A549 (cell line): ENCODE measurements around the gene TACR1. TPM values are rescaled to one million over a fixed set of nuclear protein-coding genes. Genes with fewer than 3 reads are reported as not detected.
"Not testable (repeated sequence)": the region's sequence is repeated elsewhere in the genome, so short reads cannot be mapped to it uniquely, and the experiment has no call there.

ENCODE experiments used
- ATAC-seq, 2 experiments: fragments of 200-7000 bp in 1 of 2; fragments of >200 bp in 1 of 2; cut with Nextera tagmentation in 1 of 2; cut with Tn5 transposase in 1 of 2; 3 replicates each; pipeline versions ENCODE4 v1.8.0 to v1.9.1; 2018 to 2020; ENCODE audit warnings: mild to moderate bottlenecking in 1 of 2, moderate library complexity in 1 of 2
- CTCF ChIA-PET: fragments of 300-600 bp; sonication (Branson Sonifier 250); formaldehyde crosslinking; extraction: SDS; loops from one replicate; lab custom pipeline; 2021; ENCODE audit warnings: antibody characterized with exemption, inconsistent platforms; lab: Yijun Ruan, JAX
- POLR2A ChIA-PET: fragments of 350-600 bp; formaldehyde crosslinking; extraction: SDS; loops from one replicate; lab custom pipeline; 2021; ENCODE audit warnings: antibody characterized with exemption, inconsistent platforms; lab: Yijun Ruan, JAX
- DNase-seq, 2 experiments: peaks; one replicate each; pipeline versions ENCODE4 v3.0.0 to v3.0.0-alpha.2; 2011 to 2016; ENCODE audit warnings: low read depth in 1 of 2, low spot score in 1 of 2
- FAIRE-seq: peaks from 2 replicates; lab custom pipeline; 2011; peaks lifted over from hg19 to GRCh38; lab: Jason Lieb, UNC
- H3K27ac ChIP-seq, 2 experiments: fragments of >200 bp; sonication (Bioruptor Twin); formaldehyde crosslinking; 3 replicates each; pipeline ENCODE4 v1.5.1; 2016 to 2017
- H3K4me1 ChIP-seq: fragments of >200 bp; sonication (Bioruptor Twin); formaldehyde crosslinking; 3 replicates; pipeline ENCODE4 v1.6.1; 2016
- H3K4me2 ChIP-seq: fragments of >200 bp; sonication (Bioruptor Twin); formaldehyde crosslinking; 3 replicates; pipeline ENCODE4 v1.6.1; 2016
- H3K4me3 ChIP-seq: fragments of >200 bp; sonication (Bioruptor Twin); formaldehyde crosslinking; 3 replicates; pipeline ENCODE4 v1.5.1; 2016
- H3K9me3 ChIP-seq: fragments of >200 bp; sonication (Bioruptor Twin); formaldehyde crosslinking; 3 replicates; pipeline ENCODE4 v1.6.1; 2016
- BHLHE40 ChIP-seq: IDR thresholded peaks from 2 replicates; pipeline ENCODE4 v1.6.1; 2012; ENCODE audit warnings: low read depth, low read length, inconsistent platforms
- CBX2 ChIP-seq: fragments of 200-600 bp; sonication (generic); IDR thresholded peaks from 2 replicates; pipeline ENCODE4 v1.6.1; 2016; ENCODE audit warnings: low read depth, mild to moderate bottlenecking, borderline replicate concordance
- EHF ChIP-seq: fragments of 250-450 bp; sonication (Bioruptor Pico); IDR thresholded peaks from 2 replicates; pipeline ENCODE4 v1.5.0; 2020; ENCODE audit warnings: mild to moderate bottlenecking
- EHMT2 ChIP-seq: fragments of 200-600 bp; sonication (generic); IDR thresholded peaks from 2 replicates; pipeline ENCODE4 v1.6.1; 2016; ENCODE audit warnings: antibody characterized with exemption, low read depth, mild to moderate bottlenecking, moderate library complexity
- KDM5A ChIP-seq: fragments of 200-600 bp; sonication (generic); IDR thresholded peaks from 2 replicates; pipeline ENCODE4 v1.6.1; 2016; ENCODE audit warnings: antibody characterized with exemption, mild to moderate bottlenecking
- MAFK ChIP-seq: fragments of 450-650 bp; IDR thresholded peaks from 2 replicates; pipeline ENCODE4 v1.6.1; 2014; ENCODE audit not compliant: partially characterized antibody
- RAD21 ChIP-seq, 2 experiments: fragments of >200 bp in 1 of 2; sonication (Bioruptor Twin) in 1 of 2; formaldehyde crosslinking in 1 of 2; IDR thresholded peaks in 1 of 2; conservative IDR thresholded peaks in 1 of 2; 2 replicates in 1 of 2; 3 replicates in 1 of 2; pipeline ENCODE4 v1.6.1; 2012 to 2018; ENCODE audit warnings: inconsistent platforms in 1 of 2
- SMC3 ChIP-seq: fragments of >200 bp; sonication (Bioruptor Twin); formaldehyde crosslinking; IDR thresholded peaks from 3 replicates; pipeline ENCODE4 v1.6.1; 2018; ENCODE audit warnings: inconsistent platforms
- TFCP2L1 ChIP-seq: fragments of 250-450 bp; sonication (Bioruptor Pico); IDR thresholded peaks from 2 replicates; pipeline ENCODE4 v1.5.0; 2021; ENCODE audit warnings: mild to moderate bottlenecking
- WGBS: methylation state at CpG from one replicate; pipeline ENCODE4 v1.1.6; 2017; ENCODE audit errors: missing lambda C conversion rate; 5-methylcytosine and 5-hydroxymethylcytosine counted together
- polyA plus RNA-seq, 4 experiments: library from polyadenylated mRNA; depleted of rRNA in 3 of 4; stranded (reverse); fragments of >200 nt; fragmentation: RNase III in 1 of 4; extraction: RNeasy Plus Mini Kit Qiagen cat#74134 plus additional on column Dnase treatment in 1 of 4; gene quantifications; 2 replicates in 3 of 4; 3 replicates in 1 of 4; pipeline ENCODE4 v1.2.3, GENCODE V29; 2011 to 2017
- TF ChIP-seq, protein P1 (sequence below): fragments of >200 bp; sonication (Bioruptor Twin); formaldehyde crosslinking; IDR thresholded peaks from 3 replicates; pipeline ENCODE4 v1.5.1; 2016
- TF ChIP-seq, protein P2 (sequence below): IDR thresholded peaks from 2 replicates; pipeline ENCODE4 v1.6.1; 2012; ENCODE audit warnings: low read depth, borderline replicate concordance

TACR1 gene
- polyA plus RNA-seq, 2 of the 4 experiments (the other 2 are of a cell fraction), result 0.27 to 0.92 TPM

- no peaks in the 10 kb centered on the region for H3K4me1 ChIP-seq
- peak; percentile 42 to 58 for DNase-seq
- ChIA-PET POLR2A (no interaction called here), CTCF (interaction anchor here (0.6 to 3.0 kb wide), 27 partner anchors 8 to 548 kb away, joined by 3 to 17 read pairs (median 4); partner anchors contain the start of gene TACR1)
- peak; percentile 75 to 93; a peak in 5 of 6 replicates for ATAC-seq
- 48% methylated on average over 8 of the region's 8 CpGs for WGBS
- no peak for TF ChIP-seq CBX2
- TF ChIP-seq, protein P1, sequence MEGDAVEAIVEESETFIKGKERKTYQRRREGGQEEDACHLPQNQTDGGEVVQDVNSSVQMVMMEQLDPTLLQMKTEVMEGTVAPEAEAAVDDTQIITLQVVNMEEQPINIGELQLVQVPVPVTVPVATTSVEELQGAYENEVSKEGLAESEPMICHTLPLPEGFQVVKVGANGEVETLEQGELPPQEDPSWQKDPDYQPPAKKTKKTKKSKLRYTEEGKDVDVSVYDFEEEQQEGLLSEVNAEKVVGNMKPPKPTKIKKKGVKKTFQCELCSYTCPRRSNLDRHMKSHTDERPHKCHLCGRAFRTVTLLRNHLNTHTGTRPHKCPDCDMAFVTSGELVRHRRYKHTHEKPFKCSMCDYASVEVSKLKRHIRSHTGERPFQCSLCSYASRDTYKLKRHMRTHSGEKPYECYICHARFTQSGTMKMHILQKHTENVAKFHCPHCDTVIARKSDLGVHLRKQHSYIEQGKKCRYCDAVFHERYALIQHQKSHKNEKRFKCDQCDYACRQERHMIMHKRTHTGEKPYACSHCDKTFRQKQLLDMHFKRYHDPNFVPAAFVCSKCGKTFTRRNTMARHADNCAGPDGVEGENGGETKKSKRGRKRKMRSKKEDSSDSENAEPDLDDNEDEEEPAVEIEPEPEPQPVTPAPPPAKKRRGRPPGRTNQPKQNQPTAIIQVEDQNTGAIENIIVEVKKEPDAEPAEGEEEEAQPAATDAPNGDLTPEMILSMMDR, result peak; percentile 82
- TF ChIP-seq RAD21 (conservative IDR thresholded peaks at IDR 0.05 in 1 of 2, IDR thresholded peaks at IDR 0.05 in 1 of 2), result peak; percentile 67 to 80
- TF ChIP-seq SMC3, result peak; percentile 78
- no peaks in the 10 kb centered on the region for H3K9me3 ChIP-seq
- H3K27ac ChIP-seq, result no peak overlapping the region
- no peak overlapping the region for H3K4me3 ChIP-seq
- no peak overlapping the region for H3K4me2 ChIP-seq
- FAIRE-seq, result no peak
Observed at GRCh38 chr2:75064691-75065396, 134.5 kb downstream of the TACR1 start.

GRCh38 chr2:75063906-75064305, 135.4 kb downstream of the TACR1 start:
- no peak overlapping the region for H3K4me3 ChIP-seq
- no peak overlapping the region for H3K27ac ChIP-seq
- FAIRE-seq, result no peak
- no peak for TF ChIP-seq KDM5A
- TF ChIP-seq, all 56 proteins: peak for 0
- DNase-seq (no peak), ATAC-seq (no peak)
- POLR2A ChIA-PET, result no interaction called here
- Histone ChIP-seq H3K9me3 (no peaks in the 10 kb centered on the region), H3K4me2 (no peak overlapping the region), H3K4me1 (no peaks in the 10 kb centered on the region)
- WGBS, result 76% methylated on average over 1 of the region's 1 CpG
- CTCF ChIA-PET, result interaction anchor here (0.8 to 3.0 kb wide), 19 partner anchors 7 to 361 kb away, joined by 3 to 17 read pairs (median 4); partner anchors contain the start of gene TACR1

DNA sequence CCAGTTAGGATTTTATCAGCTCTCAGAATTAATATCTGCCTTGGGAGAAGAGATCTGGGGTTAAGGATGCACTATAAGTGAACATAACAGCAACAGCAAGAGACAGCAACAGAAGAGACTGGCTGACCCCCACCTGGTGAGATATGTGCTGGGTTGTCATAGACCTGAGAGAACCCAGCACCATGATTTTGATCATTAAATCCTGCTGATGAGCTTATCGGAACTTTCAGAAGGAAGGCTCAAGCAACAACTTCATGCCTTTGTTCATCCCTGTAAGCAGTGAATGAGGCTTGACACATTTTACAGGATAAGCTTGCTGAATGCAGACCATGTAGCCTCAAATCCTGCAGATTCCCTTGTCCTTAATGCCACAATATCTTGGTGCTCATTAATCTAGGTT, 140.9 kb downstream of the TACR1 start:
- no peaks in the 10 kb centered on the region for H3K4me1 ChIP-seq
- no peak for TF ChIP-seq MAFK
- TF ChIP-seq, protein P2, sequence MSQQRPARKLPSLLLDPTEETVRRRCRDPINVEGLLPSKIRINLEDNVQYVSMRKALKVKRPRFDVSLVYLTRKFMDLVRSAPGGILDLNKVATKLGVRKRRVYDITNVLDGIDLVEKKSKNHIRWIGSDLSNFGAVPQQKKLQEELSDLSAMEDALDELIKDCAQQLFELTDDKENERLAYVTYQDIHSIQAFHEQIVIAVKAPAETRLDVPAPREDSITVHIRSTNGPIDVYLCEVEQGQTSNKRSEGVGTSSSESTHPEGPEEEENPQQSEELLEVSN, result no peak
- no peak for TF ChIP-seq BHLHE40
- no peak for TF ChIP-seq EHF (CRISPR knock-in tag)
- no peak for TF ChIP-seq TFCP2L1
- TF ChIP-seq EHMT2, result no peak
- no peak overlapping the region for H3K27ac ChIP-seq
- ATAC-seq (no peak), DNase-seq (no peak), FAIRE-seq (no peak)
- CTCF ChIA-PET, result interaction anchor here (1.1 to 1.3 kb wide), 3 partner anchors 14 to 551 kb away, joined by 3 to 6 read pairs (median 4); no protein-coding TSS in a partner anchor
- POLR2A ChIA-PET, result no interaction called here
- H3K4me2 ChIP-seq, result no peak overlapping the region
- no peak overlapping the region for H3K4me3 ChIP-seq
- 95% methylated on average over 1 of the region's 1 CpG for WGBS
- no peaks in the 10 kb centered on the region for H3K9me3 ChIP-seq

- DNase-seq, H3K9me3 ChIP-seq, FAIRE-seq, H3K4me2 ChIP-seq, H3K27ac ChIP-seq, POLR2A ChIA-PET, H3K4me3 ChIP-seq, H3K4me1 ChIP-seq, ATAC-seq: not testable (repeated sequence)
- CTCF ChIA-PET, result interaction anchor here (1.6 to 1.7 kb wide), 2 partner anchors 8 to 138 kb away, joined by 4 read pairs; no protein-coding TSS in a partner anchor
- WGBS, result 92% methylated on average over 5 of the region's 5 CpGs
Observed at GRCh38 chr2:75057150-75057549, 142.2 kb downstream of the TACR1 start.
